Erythroblast (primary cell): ENCODE results near the gene SPATA18.

Experiments used
- GATA1 ChIP-seq: IDR thresholded peaks from 2 replicates; pipeline ENCODE4 v1.6.1; 2011; ENCODE audit warnings: low read depth, mild to moderate bottlenecking, control low read depth, low read length, moderate library complexity
- POLR2A ChIP-seq: IDR thresholded peaks from 2 replicates; pipeline ENCODE4 v1.6.1; 2011; ENCODE audit warnings: mild to moderate bottlenecking, low read length

DNA sequence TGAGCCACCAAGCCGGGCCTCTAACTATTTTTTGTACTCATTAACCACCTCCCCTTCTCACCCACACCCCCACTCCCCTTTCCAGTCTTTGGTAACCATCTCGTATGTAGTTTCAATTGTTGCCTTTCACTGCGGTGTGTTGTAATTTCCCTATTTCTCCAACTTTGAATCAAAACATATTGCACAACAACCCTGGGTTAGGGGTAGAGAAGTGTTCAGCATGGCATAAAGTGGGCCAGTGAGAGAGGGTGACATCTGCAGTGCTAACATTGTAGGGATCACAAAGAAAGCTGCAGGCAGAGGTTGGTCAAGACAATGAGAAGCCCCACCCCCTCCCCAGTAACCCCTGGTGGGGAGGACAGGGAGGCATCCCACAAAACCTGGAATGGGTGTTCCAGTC lies 92.7 kb downstream of the SPATA18 start:
- no peak for TF ChIP-seq POLR2A
- TF ChIP-seq GATA1 = no peak
